HG02943 (cell line): ENCODE data around the gene AKAP11.
A peak's percentile ranks its signal among the peaks of the same experiment; 100 is the strongest.
"Not testable (repeated sequence)": the region's sequence is repeated elsewhere in the genome, so short reads cannot be mapped to it uniquely, and the experiment has no call there.

Experiments used
- ATAC-seq: cut with Tn5 transposase; IDR thresholded peaks from one replicate; pipeline ENCODE4 v1.9.1; 2021; ENCODE audit warnings: mild to moderate bottlenecking, low read depth, moderate library complexity; ENCODE audit not compliant: unreplicated experiment

Gene AKAP11

GRCh38 chr13:42272115-42272803 is at the start of gene AKAP11:
Gene AKAP11 (plus strand): TSS chr13:42272152. CDS start chr13:42286349, 14,197 bp downstream.
- peak; percentile 20 for ATAC-seq

GRCh38 chr13:42223681-42224080 is 48.3 kb upstream of the AKAP11 start:
- no peak for ATAC-seq

GRCh38 chr13:42225051-42225450 is 46.9 kb upstream of the AKAP11 start:
- no peak for ATAC-seq

GRCh38 chr13:42226759-42227158 is 45.2 kb upstream of the AKAP11 start:
- not testable (repeated sequence) for ATAC-seq

GRCh38 chr13:42228527-42228926 is 43.4 kb upstream of the AKAP11 start:
- ATAC-seq = no peak

- ATAC-seq = no peak
Observed at GRCh38 chr13:42229287-42229686, 42.7 kb upstream of the AKAP11 start.

- no peak for ATAC-seq
Observed at GRCh38 chr13:42232671-42233070, 39.3 kb upstream of the AKAP11 start.

- no peak for ATAC-seq
Observed at GRCh38 chr13:42233726-42234125, 38.2 kb upstream of the AKAP11 start.

- no peak for ATAC-seq
Observed at GRCh38 chr13:42239161-42239560, 32.8 kb upstream of the AKAP11 start.

- ATAC-seq = no peak
Observed at GRCh38 chr13:42239644-42240043, 32.3 kb upstream of the AKAP11 start.

- no peak for ATAC-seq
Observed at GRCh38 chr13:42246541-42246940, 25.4 kb upstream of the AKAP11 start.

GRCh38 chr13:42247883-42248282 is 24.1 kb upstream of the AKAP11 start:
- no peak for ATAC-seq

GRCh38 chr13:42255886-42256285 is 16.1 kb upstream of the AKAP11 start:
- no peak for ATAC-seq

- ATAC-seq = no peak
Observed at GRCh38 chr13:42258747-42259146, 13.2 kb upstream of the AKAP11 start.

GRCh38 chr13:42259515-42259914 is 12.4 kb upstream of the AKAP11 start:
- no peak for ATAC-seq

- no peak for ATAC-seq
Observed at GRCh38 chr13:42260903-42261654, 10.9 kb upstream of the AKAP11 start.

- ATAC-seq = no peak
Observed at GRCh38 chr13:42266473-42266872, 5.5 kb upstream of the AKAP11 start.

GRCh38 chr13:42270160-42270856 is 1.6 kb upstream of the AKAP11 start:
- no peak for ATAC-seq

- ATAC-seq = no peak
Observed at GRCh38 chr13:42270857-42271215, 1.1 kb upstream of the AKAP11 start.

- ATAC-seq = peak; percentile 80
Observed at GRCh38 chr13:42271337-42272114, 426 bp upstream of the AKAP11 start.

GRCh38 chr13:42272804-42273175 is 838 bp downstream of the AKAP11 start:
- no peak for ATAC-seq
